NCI-H69 (cell line): ENCODE data around the gene PLPP3.

ENCODE experiments used
- DNase-seq: peaks from one replicate; lab custom pipeline; 2025; lab: John Stamatoyannopoulos, UW

Gene PLPP3

DNA sequence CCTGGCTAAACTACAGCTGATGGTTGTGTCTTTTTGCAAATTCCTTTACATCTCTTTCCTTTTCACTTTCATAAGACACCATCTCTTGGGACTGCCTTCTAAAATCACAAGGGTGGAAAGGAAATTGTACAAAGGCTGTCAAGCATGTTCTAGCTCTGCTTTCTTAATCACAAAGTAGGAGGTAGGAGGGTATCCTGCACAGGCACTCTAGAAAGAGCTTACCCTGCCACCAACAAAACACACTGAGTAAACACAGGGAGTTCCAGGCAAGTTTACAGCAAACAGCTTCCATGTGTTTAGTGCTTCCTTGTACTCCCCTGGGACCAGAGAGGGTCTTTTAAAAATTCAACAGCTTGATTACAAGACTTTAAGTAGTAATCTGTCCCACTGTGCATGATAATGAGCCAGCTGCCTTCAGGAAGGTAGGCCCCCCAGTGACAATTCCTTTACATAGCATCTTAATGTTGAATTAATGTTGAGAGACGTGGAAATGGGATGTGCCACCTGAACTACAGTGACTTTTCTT lies 2.4 kb downstream of the PLPP3 start:
- DNase-seq: peak; percentile 69

DNA sequence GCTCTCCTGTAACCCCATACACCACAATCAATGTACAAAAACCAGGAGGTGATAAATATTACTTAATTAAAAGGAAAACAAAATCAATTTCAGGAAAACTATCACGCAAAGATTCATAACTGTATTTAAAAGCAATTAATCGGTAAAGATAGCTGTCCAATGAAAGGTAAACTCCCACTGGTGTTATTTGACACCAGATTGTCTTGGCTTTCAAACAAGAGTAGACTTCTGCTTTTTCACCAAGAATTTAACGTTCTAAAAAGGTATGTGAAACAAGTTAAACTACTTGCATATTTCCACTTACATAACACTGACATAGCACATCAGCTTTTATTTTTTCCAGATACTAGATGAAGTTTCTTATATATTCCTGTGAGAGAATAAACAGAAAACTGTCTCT lies 3.5 kb downstream of the PLPP3 start:
- DNase-seq: no peak

DNA sequence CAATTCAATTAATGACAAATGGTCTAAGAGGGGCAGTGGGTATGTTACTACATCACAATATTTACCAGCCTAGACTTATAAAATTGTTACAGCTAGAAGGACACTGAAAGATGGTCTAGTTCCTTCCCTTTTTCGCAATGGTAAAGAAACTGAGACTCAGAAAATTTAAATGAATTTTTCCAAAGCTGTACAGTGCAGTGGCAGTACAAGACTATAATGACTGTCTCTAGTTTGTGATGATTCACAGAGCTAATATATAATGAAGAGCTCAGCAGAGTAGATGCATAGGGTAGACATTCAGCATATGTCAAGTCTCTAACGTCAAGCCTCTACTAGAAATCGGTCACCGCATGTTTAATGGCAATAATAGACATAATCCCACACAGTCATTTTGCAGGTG lies 4.6 kb downstream of the PLPP3 start:
- DNase-seq: no peak

DNA sequence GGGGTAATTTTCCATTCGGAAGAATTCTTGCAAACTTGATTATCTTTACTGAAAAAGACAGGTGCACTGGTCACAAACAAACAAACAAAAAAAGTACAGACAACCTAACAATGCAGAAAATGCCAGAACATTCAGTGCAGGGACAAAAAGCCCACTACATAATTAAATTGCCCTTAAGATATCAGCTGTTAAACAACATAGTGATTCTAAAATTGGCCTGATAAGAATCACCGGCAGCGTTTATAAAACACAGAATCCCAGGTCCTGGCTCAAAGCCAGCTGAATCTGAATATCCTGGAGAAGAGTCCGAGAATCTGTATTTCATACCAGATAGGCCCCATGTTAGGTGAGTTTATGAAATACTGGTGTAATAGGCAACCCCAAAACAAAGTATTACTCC lies 6.1 kb downstream of the PLPP3 start:
- DNase-seq: peak; percentile 4

DNA sequence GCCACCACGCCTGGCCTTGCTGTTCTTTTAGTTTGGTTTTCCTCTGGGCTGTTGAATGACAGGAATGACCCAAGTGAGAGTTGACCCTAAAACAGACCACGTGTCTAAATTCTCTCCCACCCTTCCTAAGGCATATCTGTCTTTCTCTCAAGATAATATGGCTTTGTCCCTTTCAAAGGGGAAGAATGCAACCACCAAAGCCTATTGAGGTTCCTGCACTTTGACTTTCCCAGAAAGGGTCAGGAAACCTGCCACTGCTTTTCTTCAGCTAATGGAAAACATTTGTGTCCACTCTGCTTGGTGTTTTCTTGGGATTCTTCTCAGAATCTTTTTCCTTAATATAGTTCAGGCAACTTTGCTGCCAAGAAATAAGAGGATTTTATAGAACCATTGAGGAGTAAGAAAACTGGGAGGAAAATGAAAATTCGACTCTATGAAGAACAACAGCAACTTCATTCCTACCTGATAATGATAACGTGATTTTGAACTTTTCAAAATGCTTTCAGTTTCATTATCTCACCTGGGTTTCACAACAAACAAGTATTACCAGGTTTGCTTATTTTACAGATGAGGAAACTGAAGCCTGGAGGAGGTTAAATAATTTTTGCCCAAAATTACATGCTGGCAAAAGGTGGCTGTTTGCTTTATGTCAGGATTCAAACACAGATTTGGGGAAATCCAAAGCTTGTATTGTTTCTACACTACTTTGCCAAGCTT lies 6.9 kb downstream of the PLPP3 start:
- no peak for DNase-seq

DNA sequence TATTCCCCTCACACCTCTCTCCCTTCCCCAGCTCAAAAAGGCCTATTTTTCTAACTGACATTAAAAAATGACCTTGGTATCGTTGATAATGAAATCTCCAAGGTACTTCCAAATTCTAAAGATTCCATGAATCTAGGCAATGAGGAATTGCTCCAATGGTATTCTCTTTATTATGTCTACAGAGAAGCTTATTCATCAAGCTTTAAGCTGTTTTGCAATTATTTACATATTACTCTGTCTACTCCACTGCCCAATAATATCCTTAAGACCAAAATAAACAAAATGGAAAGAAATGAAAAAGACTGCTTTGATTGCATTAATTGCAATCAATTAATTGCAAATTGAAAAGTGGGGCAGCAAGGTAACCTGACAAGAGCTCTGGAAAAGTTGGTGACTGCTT lies 7.9 kb downstream of the PLPP3 start:
- no peak for DNase-seq

DNA sequence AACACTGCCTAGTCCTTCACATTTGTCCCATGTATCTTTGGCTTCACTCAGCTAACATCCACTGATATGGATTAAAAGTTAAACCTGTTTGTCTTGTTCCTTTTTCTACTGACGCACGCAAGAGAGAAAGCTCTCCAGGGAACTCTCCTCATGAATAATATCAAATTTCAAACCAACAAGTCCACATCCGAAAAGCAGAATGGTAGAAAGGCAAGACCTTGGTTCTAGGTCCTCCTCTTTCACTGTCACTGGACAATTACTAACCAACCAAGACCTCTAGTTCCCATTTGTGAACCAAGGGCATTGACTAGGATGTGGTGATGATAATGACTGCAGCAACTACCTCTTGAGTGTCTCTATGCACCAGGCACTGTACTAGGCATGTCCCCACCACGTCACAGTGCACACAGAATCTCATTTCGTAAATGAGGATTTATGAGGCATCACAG lies 8.4 kb downstream of the PLPP3 start:
- no peak for DNase-seq

DNA sequence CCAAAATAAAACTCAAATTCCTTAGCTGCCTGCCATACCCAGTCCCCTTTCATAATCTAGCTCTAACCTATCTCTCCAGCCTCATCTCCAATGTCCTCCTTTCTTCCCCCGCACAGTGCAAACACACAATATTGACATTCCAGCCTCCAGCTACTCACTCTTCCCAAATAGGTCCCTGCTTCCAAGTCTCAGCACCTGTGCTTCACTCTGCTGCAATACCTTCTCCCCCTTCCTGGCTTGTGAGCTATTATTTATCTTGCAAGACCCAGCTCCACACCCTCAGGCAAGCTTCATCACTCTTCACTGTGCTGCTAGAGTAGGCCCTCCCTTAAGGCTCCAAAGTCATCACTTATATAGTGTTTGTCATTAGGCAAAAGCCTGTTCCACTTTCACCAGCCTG lies 9.7 kb downstream of the PLPP3 start:
- peak; percentile 90 for DNase-seq

DNA sequence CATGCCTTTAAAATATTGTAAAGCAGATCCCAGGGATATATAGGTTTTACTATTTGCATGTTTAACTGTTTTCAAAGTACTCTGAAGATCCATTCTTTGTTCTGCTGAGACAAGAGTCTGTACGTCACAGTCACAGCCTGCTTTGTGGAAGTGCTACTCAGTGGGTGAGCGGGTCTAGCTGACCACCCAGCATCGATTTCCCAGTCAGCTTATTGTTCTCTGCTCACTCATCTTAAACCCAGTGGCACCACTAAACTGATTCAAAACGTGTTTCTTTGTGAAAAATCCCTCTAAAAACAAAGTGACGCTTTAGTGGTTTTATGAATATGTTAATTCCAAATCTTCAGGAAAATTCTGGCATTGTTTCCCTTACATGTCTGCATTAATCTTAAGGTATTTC lies 12.4 kb downstream of the PLPP3 start:
- DNase-seq: no peak

DNA sequence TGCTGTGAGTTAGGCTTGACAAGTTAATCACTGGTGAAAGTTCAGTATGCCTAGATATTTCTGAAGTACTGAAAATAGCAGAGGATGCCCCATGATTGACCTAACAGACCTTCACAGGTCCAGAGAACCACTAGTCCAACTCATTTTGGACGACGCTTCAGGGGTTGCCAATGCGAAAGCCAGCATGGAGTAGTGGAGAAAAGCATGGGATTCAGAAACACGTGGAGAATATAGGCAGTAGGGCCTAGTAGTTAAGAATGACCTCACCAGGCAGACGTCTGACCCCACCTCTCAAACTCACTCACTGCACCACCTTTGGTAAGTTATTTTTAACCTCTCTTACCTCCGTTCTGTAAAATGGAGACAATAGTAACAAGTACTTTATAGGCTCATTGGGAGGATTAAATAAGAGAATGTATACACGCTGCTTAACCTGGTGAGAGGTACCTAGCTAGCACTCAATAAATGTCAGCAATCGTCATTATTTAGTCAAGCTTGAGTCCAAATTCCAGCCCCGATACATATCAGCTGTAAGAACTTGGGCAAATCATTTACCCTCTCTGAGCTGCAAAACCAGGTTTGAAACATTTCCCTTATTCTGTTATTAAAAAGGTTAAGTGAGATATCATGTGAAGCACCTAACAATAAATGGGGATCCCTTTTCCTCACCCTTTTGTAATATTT lies 13.2 kb downstream of the PLPP3 start:
- DNase-seq: no peak

DNA sequence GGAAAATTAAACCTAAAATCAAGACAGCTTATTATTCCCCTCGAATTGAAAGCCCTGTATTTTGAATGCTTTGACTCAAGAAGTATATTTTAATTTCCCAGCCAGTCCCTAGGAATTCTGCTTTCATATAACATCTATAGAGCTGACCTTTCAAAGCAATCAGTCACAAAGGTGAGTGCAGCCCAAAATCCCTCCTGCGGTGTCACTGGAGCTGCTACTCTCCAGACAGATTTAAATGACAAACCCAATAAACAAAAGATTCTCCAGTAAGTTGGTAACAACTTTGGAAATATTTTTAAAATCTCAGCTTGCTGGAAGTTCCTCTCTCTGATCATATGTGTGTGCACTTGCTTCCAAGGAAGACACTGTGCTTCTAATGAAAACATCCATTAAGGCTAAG lies 14.7 kb downstream of the PLPP3 start:
- DNase-seq: no peak

DNA sequence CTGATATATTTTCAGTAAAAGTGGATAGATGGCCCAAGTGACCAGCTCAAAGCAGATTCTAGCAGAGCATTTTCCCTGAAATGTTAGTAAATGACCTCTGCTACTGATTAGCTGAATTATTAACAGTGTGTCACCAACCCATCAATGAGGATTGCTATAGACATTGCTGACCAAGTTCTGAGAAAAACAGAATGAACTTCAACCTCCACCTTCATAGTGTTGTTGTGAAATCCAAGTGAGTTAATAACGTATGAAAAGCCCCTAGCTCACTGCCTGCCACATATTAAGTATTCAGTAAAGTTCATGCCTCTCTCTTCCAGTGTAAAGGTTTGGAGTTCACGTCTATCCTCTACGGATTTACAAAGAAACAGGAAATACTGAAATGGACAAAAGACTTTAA lies 15.8 kb downstream of the PLPP3 start:
- no peak for DNase-seq

DNA sequence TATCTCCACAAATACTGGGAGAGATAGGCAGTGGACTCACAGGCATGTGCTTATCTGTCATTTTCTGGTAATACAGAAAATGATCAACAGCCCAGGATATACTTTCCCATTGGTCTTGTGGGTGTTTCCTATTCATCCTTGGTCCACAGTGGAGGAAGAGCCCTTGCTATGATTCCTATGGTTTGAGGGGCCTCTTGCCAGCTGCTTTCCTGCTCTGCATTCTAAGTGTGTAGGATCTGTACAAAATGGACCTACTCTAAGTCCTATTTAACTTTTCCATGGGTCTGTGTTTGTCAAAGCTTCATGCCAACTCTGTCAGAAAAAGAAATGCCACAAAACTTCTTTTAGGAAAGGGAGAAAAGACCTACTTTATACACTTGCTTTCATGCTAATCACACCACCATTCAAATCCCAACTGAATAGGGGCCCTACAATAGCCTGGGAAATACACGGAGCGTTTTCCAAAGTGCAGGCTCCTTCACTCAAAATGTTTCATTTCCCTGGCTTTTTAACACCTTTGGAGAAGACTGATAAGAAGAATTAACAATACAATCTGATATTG lies 16.4 kb downstream of the PLPP3 start:
- DNase-seq: no peak

DNA sequence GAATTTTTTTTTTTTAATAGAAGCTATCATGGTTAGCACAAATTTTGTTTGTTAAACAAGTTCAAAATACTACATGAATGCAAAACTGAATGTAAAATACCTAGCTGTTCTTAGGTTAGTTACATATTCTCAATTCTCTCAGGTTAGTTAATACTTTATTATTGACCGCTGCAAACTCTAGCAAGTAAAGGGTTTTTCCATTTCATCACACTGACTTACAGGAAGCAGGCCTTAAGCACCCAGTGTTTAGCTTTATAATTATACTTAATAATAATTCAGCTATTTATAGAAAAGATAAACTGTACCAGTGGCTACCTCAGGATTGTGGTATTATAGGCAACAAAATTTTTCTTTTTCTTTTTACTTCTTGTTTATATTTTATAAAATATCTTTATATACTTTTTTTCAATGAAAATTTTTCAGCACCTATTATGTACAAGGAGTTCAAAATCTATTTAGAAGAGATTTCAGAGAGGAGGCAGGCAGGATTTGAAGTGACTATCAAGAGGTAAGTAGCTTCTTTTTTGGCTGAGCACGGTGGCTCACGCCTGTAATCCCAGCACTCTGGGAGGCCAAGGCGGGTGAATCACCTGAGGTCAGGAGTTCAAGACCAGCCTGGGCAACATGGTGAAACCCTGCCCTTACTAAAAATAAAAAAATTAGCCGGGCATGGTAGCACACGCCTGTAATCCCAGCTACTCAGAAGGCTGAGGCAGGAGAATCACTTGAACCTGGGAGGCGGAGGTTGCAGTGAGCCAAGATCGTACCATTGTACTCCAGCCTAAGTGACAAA lies 17.9 kb downstream of the PLPP3 start:
- no peak for DNase-seq

DNA sequence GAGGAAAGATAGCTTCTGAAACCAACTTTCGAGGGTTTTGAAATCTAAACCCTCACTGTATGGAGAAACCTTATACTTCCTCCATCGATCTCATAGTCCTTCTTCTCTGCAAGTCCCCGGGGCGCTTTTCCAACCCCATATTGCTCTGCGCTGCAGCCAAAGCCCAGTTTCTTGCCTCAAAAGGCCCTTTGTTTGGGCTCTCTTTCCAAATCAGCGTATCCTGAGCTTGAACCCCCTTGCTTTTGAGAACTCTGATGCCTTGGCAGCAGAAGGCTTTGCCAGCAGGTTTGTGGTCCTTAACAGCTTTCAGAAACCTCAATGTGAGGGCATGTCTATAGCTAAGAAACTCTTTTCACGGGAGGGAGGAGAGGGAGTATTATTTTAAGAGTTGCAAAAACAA lies 21.6 kb downstream of the PLPP3 start:
- DNase-seq: no peak

DNA sequence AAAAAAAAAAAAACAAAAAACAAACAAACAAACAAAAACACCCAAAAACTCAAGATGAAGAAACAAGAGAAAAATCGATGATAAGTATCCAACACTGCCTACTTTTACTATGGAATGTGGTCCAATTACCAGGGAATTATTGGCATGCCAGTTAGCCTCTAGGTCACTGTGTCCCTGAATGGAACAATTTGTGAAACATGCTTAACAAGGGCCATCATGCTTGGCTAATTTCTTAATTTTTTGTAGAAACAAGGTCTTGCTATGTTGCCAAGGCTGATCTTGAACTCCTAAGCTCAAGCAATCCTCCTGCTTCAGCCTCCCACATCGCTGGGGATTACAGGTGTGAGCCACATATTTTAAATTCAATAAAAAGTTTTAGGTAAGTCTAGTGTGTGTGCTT lies 23.9 kb downstream of the PLPP3 start:
- DNase-seq: no peak

DNA sequence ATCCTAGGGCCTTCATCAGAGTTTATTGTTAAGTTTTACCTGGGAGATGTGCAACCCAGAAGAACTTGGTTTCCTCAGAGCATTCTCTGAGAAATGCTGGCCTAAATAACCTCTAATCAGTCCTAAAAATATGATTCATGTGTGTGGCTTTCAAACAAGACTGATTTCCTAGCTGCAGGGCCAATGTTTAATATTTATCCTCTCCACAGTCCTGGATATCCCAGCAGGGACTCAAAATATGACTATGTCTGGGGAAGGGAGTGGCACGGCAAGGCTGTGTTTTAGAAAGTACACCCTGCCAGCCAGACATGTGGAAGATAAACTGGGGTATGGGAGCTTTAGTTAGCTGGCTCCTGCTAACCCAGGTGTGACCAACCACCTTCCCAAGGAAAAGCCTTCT lies 26.3 kb downstream of the PLPP3 start:
- DNase-seq: peak; percentile 3

DNA sequence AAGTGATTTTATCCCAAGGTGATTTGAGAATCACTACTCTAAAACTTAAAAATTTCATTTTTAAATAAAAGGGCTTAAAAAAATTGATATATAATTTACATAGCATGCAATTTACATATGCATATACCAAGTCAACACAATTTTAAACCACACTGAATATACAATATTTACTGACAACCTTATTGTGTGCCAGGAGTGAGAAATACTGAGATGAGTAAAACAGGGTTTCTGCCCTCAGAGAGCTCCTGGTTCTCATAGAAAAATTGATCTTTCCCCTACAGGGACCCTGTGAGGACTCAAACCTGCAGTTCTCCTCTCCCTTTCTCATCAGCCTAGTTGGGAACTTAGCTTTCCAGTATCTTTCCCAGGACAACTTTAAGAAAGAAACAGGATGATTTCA lies 27.0 kb downstream of the PLPP3 start:
- DNase-seq: no peak

DNA sequence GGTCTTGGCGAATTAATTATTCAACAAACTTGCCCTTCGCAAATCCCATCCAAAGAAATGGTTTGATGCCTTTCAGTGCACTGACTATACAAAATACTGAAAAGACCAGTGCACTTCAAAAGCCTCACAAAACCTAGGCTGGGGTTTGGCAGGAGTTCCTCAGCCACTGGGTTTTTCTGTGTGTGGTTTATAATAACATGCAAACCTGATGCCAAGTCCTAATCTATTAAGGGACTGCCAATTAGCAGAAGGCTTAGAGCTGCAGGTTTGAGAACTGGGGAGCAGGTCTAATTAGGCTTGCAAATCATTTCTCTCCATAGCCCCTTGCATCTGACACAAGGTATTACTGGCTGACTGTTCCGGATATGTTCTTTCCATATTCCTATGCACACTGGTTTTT lies 27.7 kb downstream of the PLPP3 start:
- DNase-seq: peak; percentile 33

DNA sequence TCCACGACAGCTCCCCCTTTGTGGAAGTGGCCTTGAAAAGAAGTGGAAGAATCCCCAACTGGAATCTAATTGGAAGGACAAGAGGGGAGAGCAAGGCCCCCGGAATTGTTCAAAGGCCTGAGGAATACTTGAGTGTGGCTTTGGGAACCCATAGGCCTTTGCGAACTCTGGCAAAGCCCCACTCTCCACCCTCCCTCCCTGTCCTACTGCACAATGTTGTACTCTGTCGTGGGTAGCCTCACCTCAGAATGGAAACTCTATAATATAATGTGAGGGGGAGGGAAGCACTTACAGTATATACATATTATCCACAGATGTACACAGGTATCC lies 28.5 kb downstream of the PLPP3 start:
- DNase-seq: no peak

DNA sequence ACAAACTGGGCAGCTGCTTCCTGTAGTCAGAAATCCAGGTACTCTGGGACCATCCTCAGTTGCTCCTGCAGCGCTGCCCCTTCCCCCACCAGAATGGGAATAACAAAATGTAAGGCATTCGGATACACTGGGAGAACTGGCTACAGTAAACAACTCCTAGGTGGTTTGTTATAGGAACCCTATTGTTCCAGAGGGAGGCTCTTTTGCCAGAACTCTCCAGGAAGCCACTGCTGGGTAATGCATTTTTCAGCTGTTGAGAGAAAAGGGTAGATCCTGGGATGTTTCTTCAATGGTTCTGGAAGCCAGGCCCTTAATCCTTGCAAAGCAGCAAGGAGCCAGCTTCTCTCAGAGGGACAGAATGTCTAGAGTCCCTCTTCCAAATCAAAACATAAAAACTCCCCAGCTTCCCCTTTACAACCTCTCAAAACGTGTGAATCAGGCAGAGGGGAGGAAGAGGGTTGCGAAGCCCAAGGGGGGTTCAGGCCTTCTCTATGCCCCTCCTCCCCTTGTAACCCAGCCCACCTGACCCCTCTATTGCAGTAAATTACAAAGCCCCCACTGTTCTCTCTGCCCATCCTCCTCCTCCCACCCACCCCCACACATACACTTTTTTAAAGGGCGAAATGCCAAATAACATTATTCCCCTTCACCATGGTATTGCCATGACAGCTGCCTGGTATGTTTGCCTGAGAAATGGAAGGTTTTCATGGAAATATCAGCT lies 29.1 kb downstream of the PLPP3 start:
- DNase-seq: peak; percentile 55

DNA sequence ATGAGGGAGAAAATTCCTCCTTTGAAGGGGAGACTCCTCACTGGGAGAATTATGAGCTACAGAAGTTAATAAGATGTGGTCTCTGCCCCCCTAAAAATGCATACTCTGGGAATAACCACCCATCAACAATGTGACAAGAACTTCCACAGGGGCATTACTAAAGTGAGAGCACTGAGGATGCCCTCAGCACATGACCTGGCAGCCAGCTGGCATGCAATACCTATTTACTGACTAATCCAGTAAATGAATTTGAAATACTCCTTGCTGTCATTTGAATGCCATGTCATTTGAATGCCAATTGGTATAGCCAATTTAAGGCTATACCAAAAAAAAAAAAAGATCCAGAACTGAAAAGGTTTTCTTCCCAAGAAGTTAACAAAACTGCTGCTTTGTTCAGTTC lies 30.8 kb downstream of the PLPP3 start:
- DNase-seq: no peak
